ENCODE measurements around the gene RITA1.

- TF ChIP-seq CTCF (IDR thresholded peaks at IDR 0.05) (no peak), POLR2A (IDR thresholded peaks at IDR 0.05) (no peak)
These were observed 41.6 kb upstream of the RITA1 start for GRCh38 chr12:113143959-113144358.

All from right lobe of liver (tissue), 4 donors.